HG03135 (cell line): ENCODE results near the gene TRMT1L.
"Not testable (repeated sequence)": the region's sequence is repeated elsewhere in the genome, so short reads cannot be mapped to it uniquely, and the experiment has no call there.

Experiments
- ATAC-seq: cut with Tn5 transposase; IDR thresholded peaks from one replicate; pipeline ENCODE4 v1.9.1; 2021; ENCODE audit warnings: mild to moderate bottlenecking, moderate library complexity; ENCODE audit not compliant: unreplicated experiment

The TRMT1L gene, protein sequence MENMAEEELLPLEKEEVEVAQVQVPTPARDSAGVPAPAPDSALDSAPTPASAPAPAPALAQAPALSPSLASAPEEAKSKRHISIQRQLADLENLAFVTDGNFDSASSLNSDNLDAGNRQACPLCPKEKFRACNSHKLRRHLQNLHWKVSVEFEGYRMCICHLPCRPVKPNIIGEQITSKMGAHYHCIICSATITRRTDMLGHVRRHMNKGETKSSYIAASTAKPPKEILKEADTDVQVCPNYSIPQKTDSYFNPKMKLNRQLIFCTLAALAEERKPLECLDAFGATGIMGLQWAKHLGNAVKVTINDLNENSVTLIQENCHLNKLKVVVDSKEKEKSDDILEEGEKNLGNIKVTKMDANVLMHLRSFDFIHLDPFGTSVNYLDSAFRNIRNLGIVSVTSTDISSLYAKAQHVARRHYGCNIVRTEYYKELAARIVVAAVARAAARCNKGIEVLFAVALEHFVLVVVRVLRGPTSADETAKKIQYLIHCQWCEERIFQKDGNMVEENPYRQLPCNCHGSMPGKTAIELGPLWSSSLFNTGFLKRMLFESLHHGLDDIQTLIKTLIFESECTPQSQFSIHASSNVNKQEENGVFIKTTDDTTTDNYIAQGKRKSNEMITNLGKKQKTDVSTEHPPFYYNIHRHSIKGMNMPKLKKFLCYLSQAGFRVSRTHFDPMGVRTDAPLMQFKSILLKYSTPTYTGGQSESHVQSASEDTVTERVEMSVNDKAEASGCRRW

DNA sequence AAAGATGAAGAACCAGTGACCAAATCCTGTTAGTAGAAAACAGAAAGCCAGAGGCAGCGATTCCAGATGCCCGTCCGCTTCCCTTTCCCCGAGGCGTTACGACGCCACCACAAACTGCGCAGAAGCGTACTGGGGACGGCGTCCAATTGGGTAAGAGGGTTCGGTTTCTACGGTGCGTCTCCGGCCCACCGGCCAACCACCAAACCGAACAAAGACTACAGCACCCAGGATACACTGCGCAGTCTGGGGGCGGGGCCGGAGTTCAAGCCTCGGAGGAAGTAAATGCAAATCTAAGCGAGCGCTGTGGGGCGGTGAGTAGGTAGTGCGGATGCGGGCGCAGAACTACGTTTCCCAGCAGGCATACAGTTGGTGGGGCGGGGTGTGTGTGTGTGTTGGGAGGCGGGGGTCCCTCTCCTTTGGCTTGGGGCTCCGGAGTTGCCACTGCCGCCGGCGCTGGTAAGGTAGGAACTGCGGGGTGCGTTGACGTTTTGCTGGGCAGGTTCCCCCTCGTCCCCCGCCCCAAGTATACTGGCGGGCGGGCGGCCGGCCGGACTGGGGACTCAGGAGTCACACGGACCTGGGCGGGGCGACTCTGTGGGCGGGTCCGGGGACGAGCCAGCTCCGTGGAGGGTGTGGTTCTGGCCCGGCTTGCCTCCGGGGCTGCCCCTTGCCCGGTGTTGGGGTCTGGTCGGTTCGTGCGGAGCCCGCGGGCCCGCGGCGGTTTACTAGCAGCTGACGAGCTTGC lies at the start of gene TRMT1L, which contains the start of gene SWT1:
TRMT1L (minus strand) TSS at position 100 of the 745 bp plus-strand sequence. CDS start 241 bp downstream, outside the sequence.
SWT1 (plus strand) TSS at position 314 of the 745 bp plus-strand sequence. CDS start 3,675 bp downstream, outside the sequence.
- ATAC-seq = peak; percentile 94

DNA sequence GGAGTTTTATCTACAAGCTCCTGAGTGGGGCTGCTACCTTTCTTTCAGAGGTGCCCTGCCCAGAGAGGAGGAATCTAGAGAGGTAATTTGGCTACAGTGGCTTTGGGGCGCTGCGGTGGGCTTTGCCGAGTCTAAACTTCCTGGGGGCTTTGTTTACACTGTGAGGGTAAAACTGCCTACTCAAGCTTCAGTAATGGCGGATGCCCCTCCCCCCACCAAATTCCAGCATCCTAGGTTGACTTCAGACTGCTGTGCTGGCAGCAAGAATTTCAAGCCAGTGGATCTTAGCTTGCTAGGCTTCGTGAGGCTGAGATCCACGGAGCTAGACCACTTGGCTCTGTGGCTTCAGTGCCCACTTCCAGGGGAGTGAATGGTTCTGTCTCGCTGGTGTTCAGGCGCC lies 44.1 kb upstream of the TRMT1L start:
- no peak for ATAC-seq

DNA sequence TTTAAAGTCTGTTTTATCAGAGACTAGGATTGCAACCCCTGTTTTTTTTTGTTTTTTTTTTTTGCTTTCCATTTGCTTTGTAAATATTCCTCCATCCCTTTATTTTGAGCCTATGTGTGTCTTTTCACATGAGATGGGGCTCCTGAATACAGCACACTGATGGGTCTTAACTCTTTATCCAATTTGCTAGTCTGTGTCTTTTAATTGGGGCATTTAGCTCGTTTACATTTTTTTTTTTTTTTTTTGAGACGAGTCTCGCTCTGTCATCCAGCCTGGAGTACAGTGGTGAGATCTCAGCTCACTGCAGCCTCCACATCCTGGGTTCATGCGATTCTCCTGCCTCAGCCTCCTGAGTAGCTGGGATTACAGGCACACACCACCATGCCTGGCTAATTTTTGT lies 42.0 kb upstream of the TRMT1L start:
- ATAC-seq = not testable (repeated sequence)

DNA sequence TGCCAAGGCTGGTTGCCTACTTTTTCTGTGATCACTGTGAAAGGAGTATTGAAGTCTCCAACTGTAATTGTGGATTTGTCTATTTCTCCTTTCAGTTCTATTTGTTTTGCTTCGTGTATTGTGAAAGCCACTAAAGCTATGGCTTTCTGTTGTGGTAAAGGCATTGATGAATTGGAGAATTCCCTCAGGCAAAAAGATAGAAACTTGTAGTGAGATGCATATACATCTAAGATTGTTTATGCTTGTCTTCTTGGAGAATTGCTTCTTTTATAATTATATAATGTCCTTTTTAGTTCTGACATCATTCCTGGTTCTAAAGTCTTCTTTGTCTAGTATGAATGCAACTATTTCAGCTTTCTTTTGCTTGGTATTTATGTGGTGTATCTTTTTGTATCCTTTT lies 37.0 kb upstream of the TRMT1L start:
- ATAC-seq = no peak

DNA sequence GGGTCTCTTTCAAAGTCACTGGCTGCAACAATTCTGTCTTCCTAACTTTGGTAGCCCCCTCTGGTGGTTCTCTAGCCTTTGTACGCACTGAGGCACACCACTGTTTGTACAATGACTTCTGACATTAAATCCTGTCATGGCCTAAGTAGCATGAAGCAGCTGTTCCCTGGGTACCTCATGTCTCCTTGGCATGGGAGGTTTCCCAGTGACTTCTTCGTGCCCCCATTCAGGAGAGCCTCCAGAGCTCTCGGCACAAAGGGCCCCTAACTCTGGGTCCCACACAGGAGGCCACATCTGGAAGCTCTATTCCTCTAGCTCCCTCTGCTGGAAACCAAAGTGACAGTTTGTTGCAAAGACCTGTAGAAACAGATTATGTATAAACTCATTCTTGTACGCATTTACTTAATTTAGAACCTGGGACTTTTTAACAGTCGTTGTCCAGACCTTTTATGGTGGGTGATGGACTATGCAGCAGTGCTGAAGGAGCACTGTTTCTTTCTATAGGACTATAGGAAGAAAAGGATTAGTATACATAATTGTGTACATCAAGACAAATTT lies 13.6 kb upstream of the TRMT1L start:
- peak; percentile 92 for ATAC-seq

DNA sequence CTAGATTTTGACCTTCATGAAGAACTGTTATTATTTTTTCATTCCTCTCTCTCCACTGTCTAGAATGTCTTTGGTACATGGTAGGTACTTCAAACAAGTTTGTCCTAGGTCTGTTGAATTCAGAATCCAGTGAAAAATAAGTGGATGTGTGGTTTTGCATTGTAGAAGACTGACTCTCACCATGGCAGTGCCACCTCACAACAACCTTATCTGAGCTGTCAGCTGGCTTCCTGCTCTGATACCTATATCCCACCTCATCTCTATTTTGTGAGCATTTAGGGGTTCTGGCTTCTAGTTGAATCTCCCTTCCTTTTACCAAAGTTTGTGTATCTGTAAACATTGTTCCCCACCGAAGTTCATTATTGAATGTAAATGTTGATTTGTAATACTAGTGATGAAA lies 9.4 kb upstream of the TRMT1L start:
- no peak for ATAC-seq

DNA sequence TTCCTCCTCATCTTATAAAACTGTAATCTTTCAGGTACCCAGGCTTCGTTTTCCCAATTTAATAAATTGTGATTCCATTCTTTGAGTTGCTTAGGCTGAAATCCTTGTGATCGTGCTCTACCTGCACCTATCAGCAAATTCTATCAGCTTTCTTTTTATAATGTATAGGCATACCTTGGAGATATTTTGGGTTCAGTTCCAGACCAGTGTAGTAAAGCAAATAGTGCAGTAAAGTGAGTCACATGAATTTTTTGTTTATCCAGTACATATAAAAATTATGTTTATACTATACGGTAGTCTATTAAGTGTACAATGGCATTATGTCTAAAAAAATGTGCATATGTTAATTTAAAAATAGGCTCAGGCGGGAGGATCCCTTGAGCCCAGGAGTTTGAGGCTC lies 5.7 kb upstream of the TRMT1L start:
- ATAC-seq = no peak

DNA sequence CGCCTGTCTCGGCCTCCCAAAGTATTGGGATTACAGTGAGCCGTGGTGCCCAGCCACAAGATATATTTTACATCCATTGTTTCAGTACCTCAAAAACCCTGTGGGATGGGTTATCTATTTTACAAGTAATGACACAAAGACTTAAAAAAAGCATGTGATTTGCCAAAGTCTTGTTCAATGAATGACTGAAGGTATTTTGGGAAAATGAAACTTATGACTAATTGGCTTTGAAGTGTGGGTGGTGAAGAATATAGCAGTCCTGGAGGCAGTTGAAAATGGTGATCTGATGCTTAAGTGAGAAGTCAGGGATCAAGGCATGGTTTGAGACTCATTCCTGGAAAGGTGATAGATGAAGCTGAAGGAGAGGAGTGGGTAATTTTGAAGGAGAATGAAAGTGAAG lies 3.2 kb upstream of the TRMT1L start:
- no peak for ATAC-seq

DNA sequence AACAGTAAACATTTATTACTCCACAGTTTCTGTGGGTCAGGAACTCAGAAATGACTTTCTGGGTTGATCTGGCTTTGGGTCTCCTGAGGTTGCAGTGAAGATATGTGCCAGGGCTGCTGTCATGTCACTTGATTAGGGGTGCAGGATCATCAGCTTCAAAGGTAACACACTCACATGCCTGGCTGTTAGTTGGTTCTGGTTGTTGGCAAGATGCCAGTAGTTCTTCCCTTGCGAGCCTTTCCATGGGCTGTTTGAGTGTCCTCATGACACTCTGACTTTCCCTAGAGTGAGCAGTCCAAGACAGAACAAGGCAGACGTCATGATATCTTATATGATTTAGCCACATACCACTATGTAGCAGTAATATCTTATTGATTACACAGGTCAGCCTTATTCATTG lies 2.0 kb upstream of the TRMT1L start:
- no peak for ATAC-seq

DNA sequence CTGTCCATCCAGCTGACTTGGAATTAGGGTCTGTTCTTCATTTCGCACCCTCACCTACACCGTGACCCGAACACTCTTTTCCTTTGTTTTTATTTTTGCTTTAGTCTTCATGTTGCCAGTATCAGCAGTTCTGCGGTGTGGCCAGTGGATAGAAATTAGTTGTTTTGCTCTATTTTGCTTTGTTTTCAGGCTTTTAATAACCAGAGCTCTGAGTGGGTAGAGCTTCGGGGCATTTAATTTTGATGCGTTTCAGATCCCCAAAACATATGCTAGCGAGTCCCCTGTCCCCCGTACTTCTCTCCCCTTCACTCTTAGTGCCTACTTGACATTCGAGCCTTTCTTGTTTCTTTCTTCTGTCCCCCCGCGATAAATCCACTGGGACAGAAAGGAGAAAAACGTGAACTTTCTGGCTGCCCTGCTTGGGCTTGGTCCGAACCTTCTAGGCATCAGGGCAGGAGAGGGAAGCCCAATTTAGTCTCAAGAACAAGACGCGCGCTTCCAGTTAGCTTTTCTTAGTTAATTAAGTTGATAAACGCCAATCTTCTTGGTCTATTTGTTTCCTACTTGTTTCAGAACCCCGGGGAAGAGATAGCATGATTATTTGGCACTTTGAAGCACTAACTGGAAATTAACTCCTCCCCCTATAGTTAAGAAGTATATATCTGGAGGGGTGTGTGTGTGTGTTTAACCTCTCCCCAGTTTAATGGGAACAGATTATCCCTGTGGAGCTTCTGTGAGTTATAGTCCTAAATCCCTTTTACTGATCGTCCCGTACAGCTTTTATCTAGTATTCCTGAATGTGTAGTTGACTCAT lies 1.1 kb upstream of the TRMT1L start:
- no peak for ATAC-seq

DNA sequence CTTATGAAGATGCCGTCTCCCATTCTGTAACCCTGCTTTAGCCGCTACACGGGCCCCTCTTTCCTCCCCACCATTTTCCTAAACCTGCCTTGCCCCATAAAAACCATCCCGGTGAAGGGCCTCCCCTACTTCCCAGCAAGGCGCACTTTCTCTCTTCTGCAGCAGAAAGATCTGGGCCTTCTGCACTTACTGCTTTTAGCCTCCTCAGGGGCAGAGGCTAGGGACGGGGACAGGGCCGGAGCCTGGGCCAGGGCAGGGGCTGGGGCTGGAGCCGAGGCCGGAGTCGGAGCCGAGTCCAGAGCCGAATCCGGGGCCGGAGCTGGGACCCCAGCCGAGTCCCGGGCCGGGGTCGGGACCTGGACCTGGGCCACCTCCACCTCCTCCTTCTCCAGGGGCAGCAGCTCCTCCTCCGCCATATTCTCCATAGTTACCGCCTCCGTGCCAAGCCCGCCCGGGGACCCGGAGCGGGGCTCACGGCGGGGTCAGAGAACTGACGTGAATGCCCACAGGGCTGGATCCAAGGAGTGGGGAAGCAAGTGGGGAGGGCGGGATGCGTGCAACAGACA lies 382 bp downstream of the TRMT1L start:
- peak; percentile 21 for ATAC-seq

DNA sequence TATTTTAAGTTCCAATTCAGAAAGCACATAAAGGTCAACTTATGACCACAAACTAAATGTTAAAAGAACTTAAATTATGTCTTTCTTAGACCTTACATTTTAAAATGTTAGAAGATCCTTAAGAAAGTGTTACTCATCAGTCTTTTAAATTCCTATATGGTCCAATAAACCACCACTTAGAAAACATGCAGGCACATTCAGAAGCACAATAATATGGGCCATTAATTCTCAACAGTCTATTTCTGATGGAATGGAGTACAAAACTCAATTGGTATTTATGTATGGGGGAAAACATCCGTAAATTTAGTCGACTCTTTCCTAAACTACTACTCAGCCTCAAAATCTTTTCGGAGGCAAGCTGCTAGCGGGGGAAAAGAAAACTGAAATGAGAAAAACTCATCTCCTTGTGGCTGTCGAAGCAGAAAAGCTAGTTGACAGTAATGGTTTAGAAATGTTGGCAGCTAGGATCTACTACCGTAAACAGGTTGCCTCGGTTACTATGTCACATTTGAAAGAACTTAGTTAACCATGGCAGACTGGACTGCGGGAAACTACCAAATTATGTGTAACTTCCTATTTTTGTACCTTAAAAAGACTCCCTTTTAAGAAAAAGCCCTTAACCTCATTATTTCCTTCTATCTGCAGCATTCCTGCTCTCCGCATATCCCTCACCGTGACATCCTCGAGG lies 1.0 kb downstream of the TRMT1L start:
- no peak for ATAC-seq

DNA sequence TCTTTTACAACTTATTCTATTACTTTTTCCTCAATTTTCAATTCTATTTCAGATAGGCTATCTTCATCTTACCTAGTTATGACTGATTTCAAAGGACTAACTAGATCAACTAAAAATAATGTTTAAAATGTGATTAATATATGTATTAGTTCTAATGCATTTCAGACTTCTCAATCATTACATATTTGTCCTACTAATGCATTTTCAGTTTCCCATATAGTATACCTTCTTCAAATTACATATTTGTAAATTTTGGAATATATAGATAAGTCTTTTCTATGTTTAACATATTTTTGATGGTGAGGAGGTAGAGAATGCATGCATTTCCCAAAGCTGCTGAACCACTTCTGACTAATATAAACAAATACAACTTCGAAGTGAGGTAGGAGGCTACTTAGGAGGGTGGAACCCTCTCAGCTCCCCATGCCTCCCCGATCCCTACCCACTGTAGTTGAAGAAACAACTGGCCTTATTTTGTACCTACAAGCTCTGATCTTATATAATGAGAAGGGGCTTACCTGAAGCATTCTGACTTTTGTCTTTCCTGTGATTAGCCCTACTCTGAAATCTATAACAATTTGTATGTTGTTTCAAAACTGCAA lies 1.7 kb downstream of the TRMT1L start:
- ATAC-seq = no peak

DNA sequence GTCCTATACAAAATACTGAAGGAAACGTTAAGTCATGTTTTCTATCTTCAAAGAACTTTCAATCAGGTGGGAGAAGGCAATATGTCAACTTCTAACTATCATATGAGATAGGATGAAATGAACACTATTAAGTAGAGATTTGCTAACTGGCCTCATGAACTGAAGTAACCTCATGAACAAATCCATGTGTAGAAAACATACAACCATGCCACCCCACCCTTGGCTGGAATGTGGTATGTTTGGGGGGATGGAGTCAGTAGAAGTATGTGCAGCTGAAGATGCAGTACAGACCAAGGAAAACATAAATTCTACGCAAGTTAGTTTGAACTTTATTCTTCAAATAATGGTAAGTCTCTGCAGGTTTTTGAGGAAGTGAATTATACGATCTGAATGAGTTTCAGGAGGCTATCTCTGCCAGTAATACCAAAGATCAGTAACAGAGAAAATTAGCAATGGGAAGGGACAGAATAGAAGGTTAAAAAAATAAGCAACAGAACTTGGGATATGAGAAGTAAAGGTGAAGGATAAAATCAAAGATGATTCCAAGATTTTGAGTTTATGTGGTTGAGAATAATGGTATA lies 4.5 kb downstream of the TRMT1L start:
- no peak for ATAC-seq

DNA sequence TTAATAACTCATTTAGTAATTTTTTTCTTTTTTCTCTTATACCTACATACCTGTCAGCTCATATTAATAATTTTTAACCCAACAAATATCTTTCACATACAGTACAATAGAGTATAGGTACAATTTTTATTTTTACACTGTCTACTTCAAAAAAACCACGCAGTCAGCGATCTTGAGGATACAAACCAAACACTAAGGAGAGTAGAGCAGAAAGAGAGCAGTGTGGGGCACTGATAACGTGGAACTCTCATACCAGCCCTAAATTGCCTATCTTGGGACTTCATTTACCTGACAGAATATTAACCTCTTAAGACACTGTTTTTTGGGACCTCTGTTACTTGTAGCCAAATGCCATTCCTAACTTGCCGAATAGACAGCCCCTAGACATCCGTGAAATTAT lies 5.5 kb downstream of the TRMT1L start:
- ATAC-seq = no peak

DNA sequence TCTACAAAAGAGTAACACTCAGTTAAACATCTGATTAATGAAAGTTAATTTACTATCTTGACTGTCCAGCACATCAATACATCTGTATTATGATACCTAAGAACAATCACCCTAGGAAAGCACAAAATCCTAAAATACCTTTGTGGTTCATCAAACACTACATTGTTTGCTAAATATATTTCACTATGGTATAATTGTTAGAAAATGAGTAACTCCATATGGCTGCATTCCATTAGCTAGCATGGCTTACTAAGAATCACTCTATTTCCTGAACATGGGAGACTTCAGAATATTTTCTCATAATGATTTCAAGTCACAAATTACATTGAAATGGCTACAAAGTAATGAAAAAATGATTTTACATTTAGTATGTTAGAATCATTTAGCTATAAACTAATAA lies 12.5 kb downstream of the TRMT1L start:
- no peak for ATAC-seq

DNA sequence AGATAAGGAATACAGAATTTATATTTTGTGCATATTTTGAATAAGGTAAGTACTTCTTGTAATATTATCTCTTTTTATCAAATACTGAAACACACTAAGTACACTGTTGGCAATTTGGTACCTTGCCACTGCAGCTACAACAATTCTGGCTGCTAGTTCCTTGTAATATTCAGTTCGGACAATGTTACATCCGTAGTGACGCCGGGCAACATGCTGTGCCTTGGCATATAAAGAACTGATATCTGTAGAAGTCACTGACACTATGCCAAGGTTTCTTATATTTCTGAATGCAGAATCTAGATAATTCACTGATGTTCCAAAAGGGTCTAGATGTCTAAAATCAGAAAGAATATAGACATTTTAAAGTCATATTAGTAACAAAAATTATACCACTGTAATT lies 17.5 kb downstream of the TRMT1L start:
- no peak for ATAC-seq

DNA sequence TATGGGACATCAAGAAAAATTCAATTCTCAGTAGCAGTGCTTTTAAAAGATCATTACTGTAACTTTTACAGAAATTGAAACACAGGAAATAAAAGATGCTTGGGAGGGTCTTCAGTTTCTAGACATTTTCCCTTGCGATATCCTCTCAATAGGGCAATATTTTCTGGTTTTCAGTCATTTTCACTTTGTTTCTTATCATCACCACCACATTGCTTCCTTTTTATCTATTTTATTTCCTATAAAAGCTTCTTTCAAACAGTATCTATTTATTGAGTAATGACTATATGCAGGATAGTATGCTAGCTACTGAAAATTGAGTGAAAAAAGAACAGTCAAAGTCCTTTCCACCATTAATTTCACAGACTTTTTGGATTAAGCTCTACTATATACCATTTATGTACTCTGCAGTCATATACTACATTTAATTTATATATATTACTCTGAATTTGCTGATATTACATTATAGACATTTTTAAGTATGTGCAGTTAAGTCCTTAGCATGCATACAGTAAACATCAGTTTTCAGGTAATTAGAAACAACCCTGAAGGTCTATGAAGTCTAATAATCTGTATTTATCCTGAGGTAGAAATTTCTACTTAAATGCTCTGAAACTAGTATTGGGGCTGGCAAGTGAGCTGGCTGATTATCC lies 18.7 kb downstream of the TRMT1L start:
- ATAC-seq = no peak
